ENCODE results near the gene KCNIP2.

DNA sequence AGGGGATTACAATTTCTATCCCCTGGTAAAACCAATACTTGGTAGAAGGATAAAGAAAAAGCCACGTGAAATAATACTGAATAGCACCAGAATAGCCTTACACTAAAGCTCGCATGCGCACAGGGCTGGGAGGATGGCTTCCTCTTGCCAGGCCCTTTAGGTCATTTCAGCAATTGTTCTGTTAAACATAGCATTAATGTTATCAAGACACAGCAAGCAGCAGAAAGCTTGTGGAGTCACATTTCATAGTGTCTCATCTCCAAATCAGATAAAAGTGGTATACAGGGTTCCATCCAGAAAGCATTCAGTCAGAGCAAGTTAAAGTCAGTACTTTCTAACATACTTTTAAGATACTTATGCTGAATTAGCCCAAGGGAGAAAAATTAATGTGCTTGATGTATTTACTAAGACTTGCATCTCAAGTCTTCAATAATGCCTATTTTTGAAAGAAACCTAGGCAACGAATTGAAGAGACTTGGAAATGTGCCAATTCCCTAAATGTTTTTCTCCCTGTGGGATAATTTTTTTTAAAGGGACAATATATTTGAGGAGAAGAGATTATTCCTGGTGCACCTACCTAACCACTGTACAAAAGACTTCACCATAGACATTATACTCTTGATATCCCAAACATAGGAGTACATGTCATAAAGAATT lies 46.1 kb downstream of the KCNIP2 start:
- TF ChIP-seq, protein P1, sequence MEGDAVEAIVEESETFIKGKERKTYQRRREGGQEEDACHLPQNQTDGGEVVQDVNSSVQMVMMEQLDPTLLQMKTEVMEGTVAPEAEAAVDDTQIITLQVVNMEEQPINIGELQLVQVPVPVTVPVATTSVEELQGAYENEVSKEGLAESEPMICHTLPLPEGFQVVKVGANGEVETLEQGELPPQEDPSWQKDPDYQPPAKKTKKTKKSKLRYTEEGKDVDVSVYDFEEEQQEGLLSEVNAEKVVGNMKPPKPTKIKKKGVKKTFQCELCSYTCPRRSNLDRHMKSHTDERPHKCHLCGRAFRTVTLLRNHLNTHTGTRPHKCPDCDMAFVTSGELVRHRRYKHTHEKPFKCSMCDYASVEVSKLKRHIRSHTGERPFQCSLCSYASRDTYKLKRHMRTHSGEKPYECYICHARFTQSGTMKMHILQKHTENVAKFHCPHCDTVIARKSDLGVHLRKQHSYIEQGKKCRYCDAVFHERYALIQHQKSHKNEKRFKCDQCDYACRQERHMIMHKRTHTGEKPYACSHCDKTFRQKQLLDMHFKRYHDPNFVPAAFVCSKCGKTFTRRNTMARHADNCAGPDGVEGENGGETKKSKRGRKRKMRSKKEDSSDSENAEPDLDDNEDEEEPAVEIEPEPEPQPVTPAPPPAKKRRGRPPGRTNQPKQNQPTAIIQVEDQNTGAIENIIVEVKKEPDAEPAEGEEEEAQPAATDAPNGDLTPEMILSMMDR (IDR thresholded peaks at IDR 0.05; ENCODE audit: low read depth, low read length) = no peak
- no peak for TF ChIP-seq EZH2phosphoT487 (IDR thresholded peaks at IDR 0.05; ENCODE audit: low read depth)

Data from OCI-LY3 (cell line).